IMR-90 (cell line): ENCODE data around the gene PLEKHF1. TPM values are rescaled to one million over a fixed set of nuclear protein-coding genes. Genes with fewer than 3 reads are reported as not detected.

Experiments used
- ATAC-seq: fragments of 200-7000 bp; cut with Tn5 transposase; 2 replicates; pipeline ENCODE4 v1.9.1; 2020; ENCODE audit warnings: low read depth, mild to moderate bottlenecking, moderate library complexity
- BruUV-seq: library from RNA; stranded (reverse); fragments of 400-500 nt; replicated peaks from 2 replicates; lab custom pipeline; 2021; lab: Mats Ljungman, UMichigan
- CTCF ChIA-PET: fragments of 300-600 bp; formaldehyde crosslinking; extraction: SDS; loops from one replicate; lab custom pipeline; 2021; ENCODE audit warnings: antibody characterized with exemption; lab: Yijun Ruan, JAX
- POLR2A ChIA-PET: fragments of 300-600 bp; sonication (Branson Sonifier 250); formaldehyde crosslinking; loops from one replicate; lab custom pipeline; 2022; ENCODE audit warnings: antibody characterized with exemption; ENCODE audit not compliant: unreplicated experiment; lab: Charles Lee
- DNase-seq: peaks from one replicate; pipeline ENCODE4 v3.0.0; 2013
- H2AFZ ChIP-seq: replicated peaks from 2 replicates; pipeline ENCODE3; 2013; ENCODE audit warnings: low read length, mild to moderate bottlenecking; ENCODE audit not compliant: poor library complexity
- H2AK5ac ChIP-seq: 2 replicates; pipeline ENCODE4 v1.6.1; 2013; ENCODE audit warnings: low read depth, low read length, inconsistent platforms
- H2AK9ac ChIP-seq: replicated peaks from 2 replicates; pipeline ENCODE3; 2013; ENCODE audit warnings: mild to moderate bottlenecking, low read depth, low read length, moderate library complexity; ENCODE audit not compliant: poor library complexity
- H2BK120ac ChIP-seq: 2 replicates; pipeline ENCODE4 v1.6.1; 2013; ENCODE audit warnings: low read depth, low read length, inconsistent platforms
- H2BK15ac ChIP-seq: 3 replicates; pipeline ENCODE4 v1.6.1; 2013; ENCODE audit warnings: low read depth, low read length, inconsistent platforms
- H2BK20ac ChIP-seq: 2 replicates; pipeline ENCODE4 v1.6.1; 2013; ENCODE audit warnings: low read depth, mild to moderate bottlenecking, inconsistent platforms, low read length, moderate library complexity
- H2BK5ac ChIP-seq: 2 replicates; pipeline ENCODE4 v1.6.1; 2013; ENCODE audit warnings: mild to moderate bottlenecking, low read depth, low read length, inconsistent platforms; ENCODE audit not compliant: poor library complexity, severe bottlenecking
- H3K14ac ChIP-seq: replicated peaks from 2 replicates; pipeline ENCODE4 v1.6.1; 2013; ENCODE audit warnings: low read depth, low read length, inconsistent platforms
- H3K18ac ChIP-seq: 2 replicates; pipeline ENCODE4 v1.6.1; 2013; ENCODE audit warnings: low read depth, low read length, control low read depth
- H3K23ac ChIP-seq: 2 replicates; pipeline ENCODE4 v1.6.1; 2013; ENCODE audit warnings: low read depth, low read length, inconsistent platforms
- H3K27ac ChIP-seq: 2 replicates; pipeline ENCODE4 v1.5.1; 2013; ENCODE audit warnings: mild to moderate bottlenecking, control low read depth, low read length; ENCODE audit not compliant: insufficient read depth
- H3K27me3 ChIP-seq: 2 replicates; pipeline ENCODE4 v1.6.1; 2013; ENCODE audit warnings: low read length; ENCODE audit not compliant: control insufficient read depth, insufficient read depth
- H3K36me3 ChIP-seq: 2 replicates; pipeline ENCODE4 v1.6.1; 2013; ENCODE audit warnings: low read length, mixed read lengths; ENCODE audit not compliant: control insufficient read depth, insufficient read depth
- H3K4ac ChIP-seq: 2 replicates; pipeline ENCODE4 v1.6.1; 2013; ENCODE audit warnings: low read depth, low read length, inconsistent platforms
- H3K4me1 ChIP-seq: 2 replicates; pipeline ENCODE4 v1.6.1; 2013; ENCODE audit warnings: low read length, mixed read lengths; ENCODE audit not compliant: control insufficient read depth, insufficient read depth
- H3K4me2 ChIP-seq: 2 replicates; pipeline ENCODE4 v1.6.1; 2013; ENCODE audit warnings: low read depth, mild to moderate bottlenecking, control low read depth, low read length, moderate library complexity
- H3K4me3 ChIP-seq: 2 replicates; pipeline ENCODE4 v1.5.1; 2013; ENCODE audit warnings: low read depth, mild to moderate bottlenecking, control low read depth, low read length, moderate library complexity; ENCODE audit not compliant: insufficient read depth
- H3K56ac ChIP-seq: 2 replicates; pipeline ENCODE4 v1.6.1; 2013; ENCODE audit warnings: low read length, inconsistent platforms; ENCODE audit not compliant: insufficient read depth; ENCODE audit errors: extremely low read depth
- H3K79me1 ChIP-seq, 2 experiments: 2 replicates each; pipeline ENCODE4 v1.6.1; 2013; ENCODE audit warnings: low read length in 2 of 2, inconsistent platforms in 1 of 2, low read depth in 1 of 2
- H3K9ac ChIP-seq: 2 replicates; pipeline ENCODE4 v1.6.1; 2013; ENCODE audit warnings: low read depth, low read length, control low read depth
- H3K9me1 ChIP-seq: 2 replicates; pipeline ENCODE4 v1.6.1; 2013; ENCODE audit warnings: low read length, inconsistent platforms; ENCODE audit not compliant: insufficient read depth
- H3K9me3 ChIP-seq: 2 replicates; pipeline ENCODE4 v1.6.1; 2013; ENCODE audit warnings: low read length; ENCODE audit not compliant: control insufficient read depth, insufficient read depth
- H4K20me1 ChIP-seq: 2 replicates; pipeline ENCODE4 v1.6.1; 2013; ENCODE audit warnings: low read length, inconsistent platforms; ENCODE audit not compliant: insufficient read depth
- H4K5ac ChIP-seq: 2 replicates; pipeline ENCODE4 v1.6.1; 2013; ENCODE audit warnings: mild to moderate bottlenecking, low read depth, low read length, control low read depth
- H4K8ac ChIP-seq, 2 experiments: 2 replicates each; pipeline ENCODE4 v1.6.1; 2013; ENCODE audit warnings: low read depth in 2 of 2, low read length in 2 of 2, control low read depth in 1 of 2, inconsistent platforms in 1 of 2
- H4K91ac ChIP-seq: 2 replicates; pipeline ENCODE4 v1.6.1; 2013; ENCODE audit warnings: low read depth, low read length, inconsistent platforms; ENCODE audit not compliant: insufficient read depth
- BHLHE40 ChIP-seq: fragments of 150-350 bp; IDR thresholded peaks from 2 replicates; pipeline ENCODE4 v1.6.1; 2016; ENCODE audit warnings: mild to moderate bottlenecking, low read depth, low read length
- CEBPB ChIP-seq: IDR thresholded peaks from 2 replicates; pipeline ENCODE4 v1.6.1; 2012; ENCODE audit warnings: low read depth, low read length, improper control_type of control experiment
- MAZ ChIP-seq: IDR thresholded peaks from 2 replicates; pipeline ENCODE4 v1.6.1; 2012; ENCODE audit warnings: low read depth, mild to moderate bottlenecking, low read length, improper control_type of control experiment, moderate library complexity, borderline replicate concordance
- MXI1 ChIP-seq: IDR thresholded peaks from 2 replicates; pipeline ENCODE4 v1.6.1; 2012; ENCODE audit warnings: low read depth, mild to moderate bottlenecking, low read length, moderate library complexity, borderline replicate concordance
- NFE2L2 ChIP-seq: fragments of 150-350 bp; IDR thresholded peaks from 2 replicates; pipeline ENCODE4 v1.6.1; 2016; ENCODE audit warnings: low read depth, mild to moderate bottlenecking, low read length
- POLR2A ChIP-seq: IDR thresholded peaks from 2 replicates; pipeline ENCODE4 v1.6.1; 2012; ENCODE audit warnings: mild to moderate bottlenecking, low read depth, low read length
- RAD21 ChIP-seq: IDR thresholded peaks from 2 replicates; pipeline ENCODE4 v1.6.1; 2012; ENCODE audit warnings: low read length, improper control_type of control experiment
- RCOR1 ChIP-seq: IDR thresholded peaks from 2 replicates; pipeline ENCODE4 v1.6.1; 2012; ENCODE audit warnings: mild to moderate bottlenecking, low read length, improper control_type of control experiment; ENCODE audit not compliant: insufficient replicate concordance
- RFX5 ChIP-seq: IDR thresholded peaks from 2 replicates; pipeline ENCODE4 v1.8.0; 2012; ENCODE audit warnings: low read depth, mild to moderate bottlenecking, low read length, moderate library complexity
- WGBS, 2 experiments: methylation state at CpG; one replicate each; pipeline versions ENCODE4 v1.1.5 to v1.1.7; 2013; ENCODE audit warnings: missing lambda C conversion rate in 2 of 2; ENCODE audit not compliant: insufficient read length in 1 of 2; ENCODE audit errors: extremely low coverage in 2 of 2; 5-methylcytosine and 5-hydroxymethylcytosine counted together
- dilution Hi-C: fragments of 300-500 bp; cut with HindIII; formaldehyde crosslinking; loops from one replicate; pipeline ENCODE4 v1.14.3; 2018; ENCODE audit warnings: low sequenced_read_pairs; ENCODE audit not compliant: unreplicated experiment
- in situ Hi-C: fragments of 300-500 bp; cut with MboI; formaldehyde crosslinking; loops from 3 replicates; pipeline ENCODE4 v1.14.3; 2019; ENCODE audit warnings: low sequenced_read_pairs, inconsistent platforms, mixed read lengths
- intact Hi-C: fragments of 100-400 bp; cut with micrococcal nuclease; formaldehyde crosslinking; loops from 2 replicates; pipeline ENCODE4 v1.10.0; 2022
- polyA plus RNA-seq, 3 experiments: library from polyadenylated mRNA; depleted of rRNA; stranded (reverse); fragments of >200 nt; gene quantifications; 2 replicates each; pipeline ENCODE4 v1.2.3, GENCODE V29; 2012; ENCODE audit warnings: low replicate concordance in 1 of 3
- total RNA-seq: library from RNA; depleted of rRNA; stranded (reverse); fragments of >200 nt; gene quantifications from 2 replicates; pipeline ENCODE4 v1.2.3, GENCODE V29; 2012
- TF ChIP-seq, protein P1 (sequence below): fragments of 150-350 bp; IDR thresholded peaks from 2 replicates; pipeline ENCODE4 v1.6.1; 2017; ENCODE audit warnings: mild to moderate bottlenecking, antibody characterized with exemption, low read length, low read depth

The PLEKHF1 gene
- total and polyA plus RNA-seq, 2 of the 4 experiments (the other 2 are of a cell fraction), result 5.0 to 6.6 TPM

- POLR2A ChIA-PET, result no interaction called here
- Histone ChIP-seq H3K4me1 (peaks cover 6% of the 10 kb centered on the region), H3K4me2 (no peak overlapping the region), H3K9me1 (no peaks in the 10 kb centered on the region; the same call in 1 of the 2 replicates), H4K5ac (no peak overlapping the region), H3K36me3 (peaks cover 11% of the 10 kb centered on the region), H3K9me3 (no peaks in the 10 kb centered on the region), H2AK5ac (no peak overlapping the region), H2BK120ac (no peak overlapping the region), H3K9ac (no peak overlapping the region), H2AK9ac (no peak overlapping the region), H3K18ac (no peak overlapping the region), H3K27ac (no peak overlapping the region), H3K14ac (no peak overlapping the region), H3K56ac (no peak overlapping the region), H3K4ac (no peak overlapping the region), H2BK5ac (no peak overlapping the region), H2AFZ (no peak overlapping the region), H3K79me1 (peaks cover 32 to 72% of the 10 kb centered on the region in 2 experiments), H4K8ac (no peak overlapping the region), H2BK15ac (no peak overlapping the region), H4K91ac (no peak overlapping the region), H3K27me3 (no peaks in the 10 kb centered on the region), H3K23ac (no peak overlapping the region), H2BK20ac (no peak overlapping the region), H4K20me1 (peaks cover 4% of the 10 kb centered on the region), H3K4me3 (no peak overlapping the region)
- intact Hi-C loops (no loop called here), in situ Hi-C loops (no loop called here), dilution Hi-C loops (no loop called here)
- no CpG with 5 or more reads among the region's 6 CpGs for WGBS, 2 experiments
- DNase-seq, result no peak
- no peak for TF ChIP-seq MXI1
- no peak for TF ChIP-seq POLR2A
- TF ChIP-seq, protein P1, sequence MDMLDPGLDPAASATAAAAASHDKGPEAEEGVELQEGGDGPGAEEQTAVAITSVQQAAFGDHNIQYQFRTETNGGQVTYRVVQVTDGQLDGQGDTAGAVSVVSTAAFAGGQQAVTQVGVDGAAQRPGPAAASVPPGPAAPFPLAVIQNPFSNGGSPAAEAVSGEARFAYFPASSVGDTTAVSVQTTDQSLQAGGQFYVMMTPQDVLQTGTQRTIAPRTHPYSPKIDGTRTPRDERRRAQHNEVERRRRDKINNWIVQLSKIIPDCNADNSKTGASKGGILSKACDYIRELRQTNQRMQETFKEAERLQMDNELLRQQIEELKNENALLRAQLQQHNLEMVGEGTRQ, result no peak
- no peak for TF ChIP-seq RAD21
- TF ChIP-seq BHLHE40, result no peak
- no peak for TF ChIP-seq RFX5
- TF ChIP-seq MAZ, result no peak
- no peak for TF ChIP-seq NFE2L2
- TF ChIP-seq RCOR1, result no peak
- no peak for TF ChIP-seq CEBPB
- BruUV-seq, result no TSS peak
- no peak for ATAC-seq
- CTCF ChIA-PET, result no interaction called here
Measured at GRCh38 chr19:29711584-29712132, 46.4 kb downstream of the PLEKHF1 start.
